Body of pancreas (tissue), 4 donors: ENCODE results near the gene KIF5B.

Source experiments
- CTCF ChIP-seq, 7 experiments: fragments of 450-650 bp in 4 of 7; fragments of 200-600 bp in 3 of 7; sonication (generic) in 3 of 7; IDR thresholded peaks; one replicate each; pipeline ENCODE4 v1.5.1; 2016 to 2019; ENCODE audit warnings: antibody characterized with exemption in 7 of 7
- POLR2A ChIP-seq, 3 donors: fragments of 450-650 bp; IDR thresholded peaks; one replicate each; pipeline ENCODE4 v1.6.1; 2016; ENCODE audit warnings: antibody characterized with exemption in 3 of 3, mild to moderate bottlenecking in 2 of 3

- TF ChIP-seq POLR2A (IDR thresholded peaks at IDR 0.05) (no peak), CTCF (IDR thresholded peaks at IDR 0.05) (no peak)
These were observed 23.1 kb downstream of the KIF5B start for GRCh38 chr10:32033171-32033570.
